Fibroblast of skin of left quadriceps (primary cell): ENCODE data around the gene CFAP20DC.
"Not testable (repeated sequence)": the region's sequence is repeated elsewhere in the genome, so short reads cannot be mapped to it uniquely, and the experiment has no call there.

Experiments used
- DNase-seq, 2 experiments: peaks; one replicate each; pipeline ENCODE4 v3.0.0-alpha.2; 2013; ENCODE audit warnings: low read depth in 2 of 2

CFAP20DC gene

DNA sequence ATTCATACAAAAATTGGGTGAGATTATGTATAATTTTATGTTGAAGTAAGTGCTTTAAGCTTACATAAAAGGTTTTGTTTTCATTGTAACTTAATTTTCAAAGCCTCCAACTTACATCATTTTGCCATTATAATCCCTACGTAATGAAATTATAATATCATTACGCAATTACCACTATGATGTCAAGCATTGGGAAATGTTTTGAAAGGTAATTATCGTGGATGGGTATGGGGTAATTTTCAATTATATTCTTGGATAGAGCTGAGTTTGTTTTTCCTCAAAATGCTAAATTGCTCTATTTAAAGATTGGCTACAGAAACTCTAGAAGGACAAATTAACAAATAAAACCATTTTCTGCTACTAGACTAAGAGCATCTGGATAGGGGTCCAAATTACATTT is 303.1 kb downstream of the CFAP20DC start:
- DNase-seq: no peak

DNA sequence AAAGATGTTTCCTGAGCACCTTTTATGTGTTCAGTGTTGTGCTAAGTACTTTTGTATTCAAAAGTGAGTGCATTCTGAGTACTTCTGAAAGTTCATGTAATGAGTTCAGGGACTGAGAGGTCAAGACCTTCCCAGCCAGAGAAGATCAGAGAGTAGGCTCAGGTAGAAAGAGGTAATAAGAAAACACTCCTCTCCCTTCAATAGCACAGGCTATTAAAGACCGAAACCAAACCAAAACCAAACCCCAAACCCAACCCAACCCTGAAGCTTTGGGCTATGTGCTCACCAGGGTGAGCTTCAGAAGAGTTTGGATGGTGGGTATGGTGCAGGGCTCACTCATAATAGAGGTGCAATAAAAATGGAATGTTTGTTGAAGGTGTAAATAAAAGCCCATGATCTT is 306.5 kb downstream of the CFAP20DC start:
- no peak for DNase-seq

DNA sequence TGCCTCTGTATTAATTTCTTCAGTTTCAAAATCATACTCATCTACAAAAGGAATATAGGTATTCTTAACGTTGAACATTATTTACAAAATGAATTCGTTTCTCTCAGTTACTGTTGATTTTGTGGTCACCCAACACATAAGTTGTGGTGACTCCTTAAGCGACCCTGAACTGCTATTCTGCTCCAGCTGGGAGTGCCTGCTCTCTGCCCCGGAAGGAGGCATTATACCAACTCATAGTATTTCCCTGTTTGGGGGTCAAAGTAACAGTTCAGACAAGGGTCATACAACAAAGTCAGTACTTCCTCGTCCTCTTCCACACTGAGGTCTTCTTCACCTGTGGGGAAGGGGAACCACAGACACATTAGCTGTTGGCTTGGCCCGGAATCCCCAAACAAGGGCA is 307.6 kb downstream of the CFAP20DC start:
- no peak for DNase-seq

DNA sequence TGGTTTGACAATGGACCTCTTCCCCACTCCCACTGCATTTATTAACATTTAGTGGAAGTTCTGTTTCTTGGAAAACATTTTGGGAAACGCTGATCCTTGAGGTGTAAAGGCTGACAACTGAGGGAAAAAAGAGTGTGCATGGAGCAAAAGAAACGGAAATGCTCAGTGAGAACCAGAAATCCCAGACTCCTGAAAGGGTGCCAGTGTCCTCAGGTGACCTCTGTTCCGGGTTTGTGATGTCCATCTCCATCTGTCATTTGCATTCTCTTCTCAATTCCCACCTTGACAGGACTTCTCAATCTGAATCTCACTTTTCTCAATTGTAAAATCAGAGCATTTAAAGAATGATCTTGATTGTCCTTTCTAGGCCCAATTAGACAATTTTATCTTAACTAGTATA is 312.2 kb downstream of the CFAP20DC start:
- DNase-seq: no peak

DNA sequence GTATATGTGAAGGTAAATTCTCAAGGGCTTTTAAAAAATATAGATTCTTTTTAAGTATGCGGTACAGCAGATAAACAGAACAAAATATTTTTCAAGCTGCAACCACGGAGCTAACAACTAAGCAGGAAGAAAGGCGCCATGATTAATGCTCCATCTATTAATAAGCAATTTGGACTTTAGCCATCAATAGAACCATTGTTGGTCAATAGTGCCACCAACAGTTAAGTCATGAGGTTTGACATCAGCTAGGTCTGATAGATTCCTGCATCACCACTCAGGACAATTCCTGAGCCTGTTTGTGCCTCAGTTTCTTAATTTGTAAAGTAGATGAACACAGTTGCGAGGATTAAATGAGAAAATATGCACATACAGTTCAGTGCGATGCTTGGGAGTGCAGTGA is 318.2 kb downstream of the CFAP20DC start:
- DNase-seq: no peak

DNA sequence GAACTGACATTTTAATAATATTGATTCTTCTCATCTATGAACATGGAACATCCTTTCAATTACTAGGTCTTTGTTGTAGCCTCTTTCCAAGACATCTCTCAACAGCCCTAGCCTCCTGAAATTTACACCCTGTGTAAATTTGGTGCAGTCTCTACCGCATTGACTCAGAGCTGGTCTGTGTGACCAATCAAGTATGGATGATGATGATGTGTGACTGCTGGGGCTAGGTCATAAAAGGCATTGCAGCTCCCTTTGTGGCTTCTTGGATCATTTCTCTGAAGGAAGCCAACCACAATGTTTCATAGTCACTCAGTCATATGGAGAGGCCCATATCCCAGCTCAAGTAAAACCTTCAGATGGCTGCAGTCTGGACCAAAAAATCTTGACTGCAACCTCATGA is 321.1 kb downstream of the CFAP20DC start:
- DNase-seq: no peak

DNA sequence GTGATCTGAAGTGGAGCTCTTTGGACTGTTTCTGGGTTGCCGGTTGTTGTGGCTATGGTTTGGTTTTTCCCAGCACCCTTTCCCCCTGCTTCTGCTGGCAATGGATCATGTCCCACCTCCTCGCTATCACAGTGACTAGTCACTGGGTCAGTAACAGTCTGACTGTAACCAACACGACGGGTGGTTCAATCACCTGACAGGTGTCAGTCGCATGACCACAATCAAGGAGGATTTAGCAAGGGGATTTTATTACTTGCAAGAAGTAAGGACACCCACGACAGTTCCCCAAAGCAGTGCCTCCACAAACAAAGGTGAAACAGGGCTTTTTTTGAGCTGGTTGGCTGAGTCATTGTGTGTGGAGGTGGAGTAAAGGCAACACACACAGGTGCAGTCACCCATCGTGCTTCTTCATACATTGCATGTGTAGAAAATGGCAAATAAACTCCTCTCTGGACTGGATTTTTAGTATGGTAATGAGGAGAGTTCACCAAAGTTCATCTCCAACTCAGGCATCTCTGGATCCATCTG is 324.4 kb downstream of the CFAP20DC start:
- DNase-seq: no peak

DNA sequence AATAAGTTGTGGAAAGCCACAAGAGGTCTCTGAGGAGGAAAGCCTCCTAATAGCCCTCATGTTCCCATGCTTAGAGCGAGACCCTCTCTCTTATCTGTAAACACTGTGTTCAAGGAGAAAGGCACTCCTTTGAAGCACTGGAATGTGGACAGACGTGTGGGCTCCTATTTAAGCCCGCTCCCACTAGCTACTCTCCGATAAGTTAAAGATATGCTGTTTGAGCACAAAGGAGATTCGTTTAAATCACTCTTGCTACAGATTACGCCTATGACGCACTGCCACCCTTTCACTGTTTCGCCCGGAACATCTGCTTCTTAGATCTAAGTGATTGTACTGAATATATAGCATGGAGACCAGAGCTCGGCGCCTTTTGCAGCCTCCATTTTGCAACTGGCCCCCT is 325.5 kb downstream of the CFAP20DC start:
- no peak for DNase-seq

DNA sequence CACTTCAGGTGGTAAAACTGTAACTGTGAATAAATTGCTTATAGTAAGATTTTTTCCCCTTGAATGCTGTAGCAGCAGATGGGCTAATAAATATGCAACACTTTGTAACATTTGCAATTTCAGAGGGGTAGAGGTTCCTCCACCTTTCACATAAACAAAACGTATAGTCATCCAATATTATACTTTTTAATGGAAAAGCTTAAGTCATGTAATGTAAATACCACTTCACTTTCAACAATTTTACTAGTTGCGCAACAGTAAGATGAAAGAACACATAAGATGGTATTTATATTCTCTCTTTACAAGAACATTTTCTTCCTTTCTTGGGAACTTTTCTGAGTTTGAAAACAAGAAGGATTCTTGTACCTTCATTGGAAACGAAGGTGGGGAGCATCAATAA is 326.7 kb downstream of the CFAP20DC start:
- DNase-seq: no peak

DNA sequence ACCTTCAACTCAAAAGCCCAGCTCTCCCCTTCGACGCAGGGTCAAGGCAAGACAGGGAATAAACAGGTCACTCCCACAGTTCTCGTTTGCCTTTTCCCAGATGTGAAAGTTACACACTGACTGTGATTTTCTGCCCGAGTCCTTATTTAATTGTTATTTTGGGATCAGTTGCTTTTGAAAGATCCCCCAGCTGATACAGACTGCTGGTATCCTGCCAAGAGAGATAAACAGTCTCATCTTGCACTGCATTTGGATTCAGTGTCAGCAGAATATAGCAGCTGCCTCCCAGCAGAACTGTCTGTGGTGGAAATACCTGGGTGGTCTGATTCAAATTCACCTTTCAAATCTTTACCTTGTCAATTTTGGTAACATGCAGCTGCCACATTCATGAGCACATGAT is 327.3 kb downstream of the CFAP20DC start:
- DNase-seq: no peak

DNA sequence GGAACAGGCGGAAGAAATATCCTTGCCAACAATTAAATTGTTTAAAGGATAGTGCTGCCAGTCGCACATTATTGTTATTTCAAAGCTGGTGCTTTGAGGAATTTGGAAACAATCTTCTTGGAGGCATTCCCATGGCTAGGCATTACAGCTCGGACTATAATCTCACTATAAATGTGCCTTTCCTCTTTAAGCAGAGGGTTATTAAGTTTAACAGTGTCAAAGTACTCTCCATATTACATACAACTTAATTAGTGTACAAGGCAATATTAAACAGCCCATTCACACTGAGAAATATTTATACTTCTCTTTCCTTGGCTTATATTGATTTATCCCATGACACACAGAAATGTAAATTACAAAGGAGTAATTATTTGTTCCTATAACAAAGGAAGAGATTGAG is 329.3 kb downstream of the CFAP20DC start:
- DNase-seq: no peak

DNA sequence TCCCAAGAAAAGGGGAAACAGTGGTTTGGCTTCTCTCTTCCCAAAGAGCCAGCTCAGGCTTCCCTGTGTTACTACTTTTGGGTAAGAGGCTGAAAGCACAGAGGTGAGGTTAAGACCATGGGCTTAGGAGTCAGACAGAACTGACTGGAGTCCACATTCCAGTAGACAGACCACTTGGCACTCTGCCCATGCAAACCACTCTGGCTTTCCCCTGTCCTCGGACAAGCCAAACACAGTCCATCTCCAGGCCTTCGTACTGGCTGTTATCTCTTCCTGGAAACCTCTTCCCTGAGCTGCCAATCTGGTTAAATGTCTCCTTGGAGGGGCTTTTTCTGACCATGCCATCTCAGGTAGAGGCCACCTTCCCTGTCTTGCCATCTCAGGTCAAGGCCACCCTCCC is 330.1 kb downstream of the CFAP20DC start:
- DNase-seq: no peak

DNA sequence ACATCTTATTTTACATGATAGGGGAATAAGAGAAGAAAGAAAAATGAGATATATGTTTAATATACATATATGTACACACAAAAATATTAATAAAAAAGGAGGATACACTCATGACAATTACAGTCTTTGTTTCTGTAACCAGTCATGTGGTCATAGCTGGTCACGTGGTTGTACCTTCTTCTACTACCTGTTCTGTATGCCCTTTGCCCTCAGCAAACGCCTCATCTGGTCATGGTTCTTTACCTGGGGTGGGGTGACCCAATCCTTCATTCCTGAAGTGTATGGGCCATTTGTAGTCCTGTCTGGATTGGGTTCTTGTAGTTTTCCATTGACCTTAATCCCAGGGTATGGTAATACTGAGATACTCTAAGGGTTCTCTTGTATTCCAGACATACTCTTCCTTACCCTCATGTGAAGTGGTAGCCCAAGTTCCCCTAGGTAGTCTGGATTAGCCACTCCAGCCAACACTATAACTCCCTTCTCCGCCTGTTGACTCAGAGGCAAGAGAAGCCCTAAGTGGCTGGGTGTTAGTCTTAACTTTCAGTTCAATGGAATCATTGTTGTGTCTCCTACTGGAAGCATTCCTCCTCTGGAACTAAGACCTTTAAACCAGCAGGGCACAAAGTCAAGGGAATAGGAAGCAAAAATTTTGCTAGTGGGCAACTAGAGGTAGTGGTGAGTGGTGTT is 336.0 kb downstream of the CFAP20DC start:
- DNase-seq: no peak

DNA sequence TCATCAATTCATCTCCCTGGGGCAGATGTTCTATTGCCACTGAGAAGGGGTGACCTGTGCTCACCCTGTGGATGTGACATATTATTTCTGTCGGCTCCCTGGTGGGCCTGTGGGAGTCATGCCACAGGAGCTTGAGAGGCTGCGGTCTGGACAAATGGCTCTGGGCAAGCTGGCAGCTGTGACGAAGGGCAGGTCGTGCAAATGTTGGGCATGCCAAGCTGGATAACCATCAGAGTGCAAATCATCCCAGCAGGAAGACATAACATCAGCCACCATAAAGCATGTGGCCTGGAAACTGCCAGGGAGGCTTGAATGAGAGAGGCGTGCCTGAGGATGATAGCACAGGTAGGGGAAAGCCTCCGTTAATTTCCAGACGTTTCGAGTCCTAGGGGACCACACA is 338.0 kb downstream of the CFAP20DC start:
- no peak for DNase-seq

DNA sequence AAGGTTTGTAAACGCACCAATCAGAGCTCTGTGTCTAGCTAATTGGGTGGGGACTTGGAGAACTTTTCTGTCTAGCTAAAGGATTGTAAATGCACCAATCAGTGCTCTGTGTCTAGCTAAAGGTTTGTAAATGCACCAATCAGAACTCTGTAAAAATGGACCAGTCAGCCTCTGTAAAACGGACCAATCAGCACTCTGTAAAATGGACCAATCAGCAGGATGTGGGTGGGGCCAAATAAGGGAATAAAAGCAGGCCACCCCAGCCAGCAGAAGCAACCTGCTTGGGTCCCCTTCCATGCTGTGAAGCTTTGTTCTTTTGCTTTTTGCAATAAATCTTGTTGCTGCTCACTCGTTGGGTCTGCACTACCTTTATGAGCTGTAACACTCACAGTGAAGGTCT is 340.8 kb downstream of the CFAP20DC start:
- not testable (repeated sequence) for DNase-seq

DNA sequence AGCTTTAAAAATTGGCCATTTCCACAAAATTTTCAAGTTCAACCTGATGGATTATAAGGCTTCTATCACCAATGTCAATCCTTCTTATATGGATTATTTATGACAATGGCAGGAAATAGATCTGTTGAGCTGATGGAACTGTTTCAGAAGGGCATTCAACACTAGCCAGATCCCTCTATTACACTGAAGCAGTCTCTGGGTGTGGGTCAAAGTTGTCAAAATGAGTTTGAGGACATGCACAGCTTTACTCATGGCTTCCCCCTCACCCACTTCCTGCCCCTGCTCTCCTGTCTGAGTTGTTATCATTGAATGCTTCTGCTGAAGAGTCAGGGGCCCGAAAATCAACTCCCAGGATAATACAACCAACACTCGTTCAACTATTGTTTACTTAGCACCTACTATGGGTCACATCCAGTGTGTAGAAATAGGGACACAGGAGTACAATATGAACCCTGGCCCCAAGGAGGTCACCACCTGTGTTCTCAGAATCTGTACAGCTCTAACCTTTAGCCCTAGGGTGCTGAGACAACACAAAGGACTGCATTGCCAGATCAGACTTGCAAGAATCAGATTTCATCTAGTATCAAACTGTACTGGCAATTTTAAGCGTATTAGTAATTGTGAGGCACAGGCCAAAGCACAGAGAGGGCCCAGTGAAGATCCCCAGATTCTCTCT is 341.6 kb downstream of the CFAP20DC start:
- no peak for DNase-seq

DNA sequence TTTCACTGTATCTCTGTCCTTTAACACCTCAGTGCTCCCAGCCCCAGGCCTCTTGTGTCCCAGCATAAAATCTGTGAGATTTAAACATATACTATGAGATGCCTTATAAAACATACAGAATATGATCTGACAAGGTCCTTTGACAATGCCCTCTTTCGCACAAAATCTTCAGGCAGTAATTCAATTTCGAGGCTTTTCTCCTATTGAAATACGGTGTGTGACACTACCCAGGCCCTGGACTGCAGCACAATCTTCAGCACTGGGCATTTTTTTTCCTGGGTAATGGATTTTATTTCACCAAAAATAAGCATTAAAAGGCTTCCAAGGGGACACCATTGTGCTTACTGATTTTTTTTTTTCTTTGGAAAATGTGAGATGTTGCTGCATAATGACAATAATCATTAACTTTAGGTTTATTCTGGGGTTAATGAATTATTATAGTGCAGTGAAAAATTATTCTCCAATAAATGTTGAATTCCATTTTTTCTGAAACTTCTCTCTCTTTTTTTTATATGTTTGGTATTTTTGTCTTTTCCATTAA is 342.4 kb downstream of the CFAP20DC start:
- no peak for DNase-seq

DNA sequence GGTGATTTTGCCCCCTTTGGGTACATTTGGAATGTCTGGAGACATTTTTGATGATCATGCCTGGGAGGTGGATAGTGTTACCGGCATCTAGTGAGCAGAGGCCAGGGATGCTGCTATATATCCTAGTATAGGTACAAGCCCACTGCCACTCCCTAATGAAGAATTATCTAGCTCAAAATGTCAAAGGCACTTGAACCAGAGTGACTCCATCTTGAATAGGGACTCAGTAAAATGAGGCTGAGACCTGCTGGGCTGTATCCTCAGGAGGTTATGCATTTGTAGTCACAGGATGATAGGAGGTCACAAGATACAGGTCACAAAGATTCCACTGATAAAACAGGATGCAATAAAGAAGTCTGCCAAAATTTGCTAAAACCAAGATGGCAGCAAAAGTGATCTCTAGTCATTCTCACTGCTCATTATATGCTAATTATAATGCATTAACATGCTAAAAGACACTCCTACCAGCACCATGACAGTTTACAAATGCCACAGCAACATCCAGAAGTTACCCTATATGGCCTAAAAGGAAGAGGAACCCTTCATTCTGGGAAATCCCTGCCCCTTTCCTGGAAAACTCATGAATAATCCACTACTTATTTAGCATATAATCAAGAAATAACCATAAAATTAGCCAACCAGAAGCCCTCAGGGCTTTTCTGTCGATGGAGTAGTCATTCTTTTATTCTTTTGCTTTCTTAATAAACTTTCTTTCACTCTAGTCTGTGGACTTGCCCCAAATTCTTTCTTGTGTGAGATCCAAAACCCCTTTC is 343.2 kb downstream of the CFAP20DC start:
- no peak for DNase-seq

DNA sequence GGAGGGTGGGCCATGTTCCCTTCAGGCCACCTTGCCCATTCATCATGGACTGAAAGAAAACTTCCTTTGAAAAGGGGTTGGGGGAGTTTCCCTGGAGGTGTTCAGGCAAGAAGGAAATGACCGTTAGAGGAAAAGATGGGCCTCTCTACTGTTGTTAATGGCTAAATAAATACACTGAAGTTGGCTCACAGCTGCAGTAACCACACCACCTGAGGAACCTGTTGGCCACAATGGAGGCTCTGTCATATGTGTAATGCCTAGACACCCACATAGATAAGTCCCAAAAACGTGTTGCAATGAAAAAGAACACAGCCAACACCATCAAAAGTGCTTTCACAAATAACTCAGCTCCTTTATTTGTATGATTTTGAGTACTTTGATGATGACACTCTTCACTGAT is 345.1 kb downstream of the CFAP20DC start:
- no peak for DNase-seq

DNA sequence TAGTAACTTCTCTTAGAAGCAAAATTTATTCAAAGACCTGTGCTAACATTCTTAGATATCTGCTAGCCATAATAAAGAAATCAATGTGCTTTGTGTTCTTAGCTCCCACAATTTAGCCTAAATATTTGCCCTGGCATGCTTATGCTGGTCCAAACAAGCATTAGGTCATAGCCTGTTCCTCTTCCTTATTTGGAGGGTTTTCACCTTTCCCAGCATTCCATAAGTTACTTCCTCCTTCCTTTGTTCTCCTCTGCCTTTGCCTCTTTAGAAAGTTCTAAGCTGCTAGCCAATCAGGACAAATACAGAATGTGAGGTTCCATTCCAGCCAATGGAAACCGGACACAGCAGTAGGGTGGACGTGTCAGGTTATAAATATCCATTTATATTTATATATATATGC is 345.5 kb downstream of the CFAP20DC start:
- DNase-seq: not testable (repeated sequence)

DNA sequence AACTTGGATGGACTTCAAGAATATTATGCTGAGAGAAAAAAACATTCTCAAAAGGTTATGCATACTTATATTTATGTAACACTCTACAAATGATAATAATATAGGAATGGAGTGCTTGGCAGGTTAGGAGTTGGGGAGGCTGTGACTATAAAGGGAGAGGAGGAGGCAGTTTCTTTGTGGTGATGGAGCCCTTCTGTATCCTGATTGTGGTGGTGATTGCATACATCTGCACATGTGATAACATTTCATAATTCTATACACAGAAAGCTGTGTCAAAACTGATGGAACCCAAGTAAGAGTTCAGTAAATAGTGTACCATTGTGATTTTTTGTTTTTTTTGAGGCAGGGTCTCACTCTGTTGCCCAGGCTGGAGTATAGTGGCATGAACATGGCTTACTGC is 351.6 kb downstream of the CFAP20DC start:
- no peak for DNase-seq

DNA sequence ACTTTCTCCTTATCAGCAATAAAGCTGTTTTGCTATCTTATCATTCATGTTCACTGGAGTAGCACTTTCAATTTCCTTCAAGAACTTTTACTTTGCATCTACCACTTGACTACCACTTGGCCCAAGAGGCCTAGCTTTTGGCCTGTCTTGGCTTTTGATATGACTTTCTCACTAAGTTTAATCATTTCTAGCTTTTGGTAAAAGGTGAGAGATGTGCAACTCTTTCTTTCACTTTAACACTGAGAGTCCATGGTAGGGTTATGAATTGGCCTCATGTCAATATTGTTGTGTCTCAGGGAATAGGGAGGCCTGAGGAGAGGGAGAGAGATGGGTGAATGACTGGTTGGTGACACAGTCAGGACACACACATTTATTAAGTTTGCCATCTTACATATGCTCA is 352.3 kb downstream of the CFAP20DC start:
- DNase-seq: no peak
